ENCODE measurements around the gene ITSN2.

ITSN2 gene

GRCh38 chr2:24392542-24393059 is 32.3 kb upstream of the ITSN2 start:
- Histone ChIP-seq H3K27me3 (ENCODE audit: control insufficient read depth, insufficient read depth, low read length) (no peaks in the 10 kb centered on the region), H3K4me1 (ENCODE audit: control insufficient read depth, insufficient read depth, low read length) (no peaks in the 10 kb centered on the region), H3K27ac (ENCODE audit: low read depth, low read length) (no peak overlapping the region), H3K9ac (ENCODE audit: low read length) (no peak overlapping the region), H3K4me3 (ENCODE audit: low read depth, low read length) (no peak overlapping the region), H3K9me3 (ENCODE audit: control insufficient read depth, insufficient read depth, low read depth, low read length) (no peaks in the 10 kb centered on the region), H3K36me3 (ENCODE audit: control insufficient read depth, insufficient read depth, low read length) (no peaks in the 10 kb centered on the region)

DNA sequence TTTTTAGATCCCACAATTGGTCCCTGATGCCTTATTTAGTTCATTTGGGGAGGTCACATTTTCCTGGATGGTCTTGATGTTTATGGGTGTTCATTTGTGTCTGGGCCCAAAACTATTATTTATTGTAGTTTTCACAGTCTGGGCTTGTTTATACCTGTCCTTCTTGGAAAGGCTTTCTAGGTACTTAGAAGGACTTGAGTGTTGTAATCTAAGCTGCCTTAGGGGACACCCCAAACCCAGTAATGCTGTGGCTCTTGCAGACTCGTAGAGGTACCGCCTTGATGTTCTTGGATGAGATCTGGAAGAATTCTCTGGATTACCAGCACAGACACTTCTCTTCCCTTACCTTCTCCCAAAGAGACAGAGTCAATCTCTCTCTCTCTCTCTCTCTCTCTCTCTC is 25.0 kb upstream of the ITSN2 start:
- no peaks in the 10 kb centered on the region for H3K36me3 ChIP-seq (ENCODE audit: control insufficient read depth, insufficient read depth, low read length)
- H3K4me3 ChIP-seq (ENCODE audit: low read depth, low read length) = no peak overlapping the region
- no peak overlapping the region for H3K9ac ChIP-seq (ENCODE audit: low read length)
- H3K27me3 ChIP-seq (ENCODE audit: control insufficient read depth, insufficient read depth, low read length) = no peaks in the 10 kb centered on the region
- no peaks in the 10 kb centered on the region for H3K9me3 ChIP-seq (ENCODE audit: control insufficient read depth, insufficient read depth, low read depth, low read length)
- peaks cover 5% of the 10 kb centered on the region; the same call in 1 of the 2 replicates for H3K4me1 ChIP-seq (ENCODE audit: control insufficient read depth, insufficient read depth, low read length)
- H3K27ac ChIP-seq (ENCODE audit: low read depth, low read length) = no peak overlapping the region

- no peak overlapping the region for H3K27ac ChIP-seq (ENCODE audit: low read depth, low read length)
- H3K27me3 ChIP-seq (ENCODE audit: control insufficient read depth, insufficient read depth, low read length) = no peaks in the 10 kb centered on the region
- no peaks in the 10 kb centered on the region for H3K36me3 ChIP-seq (ENCODE audit: control insufficient read depth, insufficient read depth, low read length)
- H3K4me3 ChIP-seq (ENCODE audit: low read depth, low read length) = no peak overlapping the region
- H3K4me1 ChIP-seq (ENCODE audit: control insufficient read depth, insufficient read depth, low read length) = peaks cover 5% of the 10 kb centered on the region; the same call in 1 of the 2 replicates
- H3K9me3 ChIP-seq (ENCODE audit: control insufficient read depth, insufficient read depth, low read depth, low read length) = no peaks in the 10 kb centered on the region
- H3K9ac ChIP-seq (ENCODE audit: low read length) = no peak overlapping the region
These were observed 22.2 kb upstream of the ITSN2 start for GRCh38 chr2:24382363-24383073.

GRCh38 chr2:24380820-24381219 is 20.5 kb upstream of the ITSN2 start:
- H3K4me3 ChIP-seq (ENCODE audit: low read depth, low read length) = no peak overlapping the region
- H3K27ac ChIP-seq (ENCODE audit: low read depth, low read length) = no peak overlapping the region
- H3K9me3 ChIP-seq (ENCODE audit: control insufficient read depth, insufficient read depth, low read depth, low read length) = no peaks in the 10 kb centered on the region
- no peaks in the 10 kb centered on the region for H3K36me3 ChIP-seq (ENCODE audit: control insufficient read depth, insufficient read depth, low read length)
- no peak overlapping the region for H3K9ac ChIP-seq (ENCODE audit: low read length)
- no peaks in the 10 kb centered on the region for H3K27me3 ChIP-seq (ENCODE audit: control insufficient read depth, insufficient read depth, low read length)
- peaks cover 5% of the 10 kb centered on the region; the same call in 1 of the 2 replicates for H3K4me1 ChIP-seq (ENCODE audit: control insufficient read depth, insufficient read depth, low read length)

DNA sequence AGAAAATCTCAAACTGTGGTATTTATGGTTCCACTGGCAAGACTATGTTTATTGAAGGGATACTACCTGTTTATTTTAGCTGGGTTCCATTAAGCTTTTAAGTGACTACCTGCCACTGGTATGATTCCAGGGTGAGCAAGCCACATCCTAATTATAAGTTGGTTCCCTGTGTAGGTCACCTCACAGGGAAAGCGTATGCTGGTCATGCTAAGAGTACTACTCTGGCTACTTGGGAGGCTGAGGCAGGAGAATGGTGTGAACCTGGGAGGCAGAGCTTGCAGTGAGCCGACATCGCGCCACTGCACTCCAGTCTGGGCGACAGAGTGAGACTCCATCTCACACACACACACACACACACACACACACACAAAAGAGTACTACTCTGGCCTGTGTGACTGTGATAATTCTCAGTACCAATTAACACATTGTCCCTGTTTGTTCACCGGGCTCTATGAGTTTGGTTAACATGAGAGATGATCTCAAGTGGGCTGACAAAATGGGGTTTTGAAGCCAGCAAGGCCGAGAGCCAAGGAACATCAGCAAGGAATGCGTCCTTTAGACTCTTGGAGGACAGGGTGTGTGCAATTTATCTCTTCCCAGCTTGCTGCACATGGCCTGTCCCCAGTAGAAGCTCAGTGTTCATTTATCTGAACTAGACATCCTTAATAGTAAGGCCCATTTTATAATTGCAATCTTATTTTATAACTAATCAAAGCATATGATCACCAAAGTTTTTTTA is 15.2 kb upstream of the ITSN2 start:
- H3K9ac ChIP-seq (ENCODE audit: low read length) = no peak overlapping the region
- no peaks in the 10 kb centered on the region for H3K27me3 ChIP-seq (ENCODE audit: control insufficient read depth, insufficient read depth, low read length)
- no peaks in the 10 kb centered on the region for H3K36me3 ChIP-seq (ENCODE audit: control insufficient read depth, insufficient read depth, low read length)
- H3K27ac ChIP-seq (ENCODE audit: low read depth, low read length) = no peak overlapping the region
- no peaks in the 10 kb centered on the region for H3K9me3 ChIP-seq (ENCODE audit: control insufficient read depth, insufficient read depth, low read depth, low read length)
- no peak overlapping the region for H3K4me3 ChIP-seq (ENCODE audit: low read depth, low read length)
- no peaks in the 10 kb centered on the region for H3K4me1 ChIP-seq (ENCODE audit: control insufficient read depth, insufficient read depth, low read length)

DNA sequence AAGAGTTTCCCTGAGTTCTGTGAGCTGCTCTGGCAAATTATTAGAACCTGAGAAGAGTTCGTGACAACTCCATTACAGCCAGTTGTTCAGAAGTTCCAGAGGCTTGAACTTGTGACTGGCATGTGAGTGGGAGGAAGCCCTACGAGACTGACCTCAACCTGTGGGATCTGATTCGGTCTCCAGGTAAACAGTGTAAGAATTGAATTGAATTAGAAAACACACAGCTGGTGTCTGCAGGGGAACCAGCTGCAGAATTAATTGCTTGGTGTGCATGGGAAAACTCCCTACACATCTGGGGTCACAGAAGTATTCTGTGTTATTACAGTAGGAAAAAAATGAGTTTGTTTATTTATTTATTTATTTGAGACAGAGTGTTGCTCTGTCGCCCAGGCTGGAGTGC is 14.0 kb upstream of the ITSN2 start:
- Histone ChIP-seq H3K36me3 (ENCODE audit: control insufficient read depth, insufficient read depth, low read length) (no peaks in the 10 kb centered on the region), H3K9ac (ENCODE audit: low read length) (no peak overlapping the region), H3K9me3 (ENCODE audit: control insufficient read depth, insufficient read depth, low read depth, low read length) (no peaks in the 10 kb centered on the region), H3K4me3 (ENCODE audit: low read depth, low read length) (no peak overlapping the region), H3K27me3 (ENCODE audit: control insufficient read depth, insufficient read depth, low read length) (no peaks in the 10 kb centered on the region), H3K4me1 (ENCODE audit: control insufficient read depth, insufficient read depth, low read length) (no peaks in the 10 kb centered on the region), H3K27ac (ENCODE audit: low read depth, low read length) (no peak overlapping the region)

DNA sequence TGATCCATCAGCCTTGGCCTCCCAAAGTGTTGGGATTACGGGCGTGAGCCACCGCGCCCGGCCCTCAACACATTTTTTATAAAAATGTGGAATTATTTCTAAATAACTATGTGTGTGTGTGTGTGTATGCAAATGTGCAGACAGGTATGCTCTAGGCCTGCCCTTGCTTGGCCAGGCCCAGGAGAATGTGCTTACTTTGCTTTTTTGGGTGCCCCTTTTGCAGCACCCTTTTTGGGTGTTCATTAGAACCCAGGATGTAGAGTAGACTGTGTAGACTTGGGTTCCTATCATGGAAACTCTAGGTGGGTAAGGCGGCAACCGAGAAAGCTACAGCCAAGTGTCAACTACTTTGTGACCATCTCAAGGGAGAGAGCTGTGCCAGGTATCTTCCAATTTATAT is 11.7 kb upstream of the ITSN2 start:
- no peak overlapping the region for H3K9ac ChIP-seq (ENCODE audit: low read length)
- no peaks in the 10 kb centered on the region for H3K9me3 ChIP-seq (ENCODE audit: control insufficient read depth, insufficient read depth, low read depth, low read length)
- H3K36me3 ChIP-seq (ENCODE audit: control insufficient read depth, insufficient read depth, low read length) = no peaks in the 10 kb centered on the region
- no peak overlapping the region for H3K27ac ChIP-seq (ENCODE audit: low read depth, low read length)
- H3K4me1 ChIP-seq (ENCODE audit: control insufficient read depth, insufficient read depth, low read length) = no peaks in the 10 kb centered on the region
- no peak overlapping the region for H3K4me3 ChIP-seq (ENCODE audit: low read depth, low read length)
- H3K27me3 ChIP-seq (ENCODE audit: control insufficient read depth, insufficient read depth, low read length) = no peaks in the 10 kb centered on the region

DNA sequence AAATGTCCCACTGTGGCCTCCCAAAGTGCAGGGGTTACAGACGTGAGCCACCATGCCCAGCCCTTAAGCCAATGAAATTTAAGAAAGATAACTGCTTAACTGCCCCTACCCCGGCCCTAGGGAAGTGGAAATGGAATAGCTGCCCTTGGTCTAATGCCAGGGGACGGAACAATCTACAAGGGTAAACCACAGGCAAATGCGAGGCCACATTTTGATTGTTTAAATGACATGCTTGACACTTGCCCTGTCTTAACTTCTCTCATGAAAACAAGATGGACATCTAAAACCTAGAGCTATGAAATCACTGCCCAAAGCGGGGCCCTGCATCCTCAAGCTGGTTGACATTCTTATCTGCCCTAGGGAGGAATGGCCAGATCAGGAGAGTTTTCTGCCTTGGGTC is 5.5 kb upstream of the ITSN2 start:
- Histone ChIP-seq H3K27ac (ENCODE audit: low read depth, low read length) (no peak overlapping the region), H3K4me3 (ENCODE audit: low read depth, low read length) (no peak overlapping the region), H3K9ac (ENCODE audit: low read length) (no peak overlapping the region), H3K4me1 (ENCODE audit: control insufficient read depth, insufficient read depth, low read length) (peaks cover 5% of the 10 kb centered on the region), H3K9me3 (ENCODE audit: control insufficient read depth, insufficient read depth, low read depth, low read length) (no peaks in the 10 kb centered on the region), H3K36me3 (ENCODE audit: control insufficient read depth, insufficient read depth, low read length) (no peaks in the 10 kb centered on the region), H3K27me3 (ENCODE audit: control insufficient read depth, insufficient read depth, low read length) (no peaks in the 10 kb centered on the region; the same call in 1 of the 2 replicates)

DNA sequence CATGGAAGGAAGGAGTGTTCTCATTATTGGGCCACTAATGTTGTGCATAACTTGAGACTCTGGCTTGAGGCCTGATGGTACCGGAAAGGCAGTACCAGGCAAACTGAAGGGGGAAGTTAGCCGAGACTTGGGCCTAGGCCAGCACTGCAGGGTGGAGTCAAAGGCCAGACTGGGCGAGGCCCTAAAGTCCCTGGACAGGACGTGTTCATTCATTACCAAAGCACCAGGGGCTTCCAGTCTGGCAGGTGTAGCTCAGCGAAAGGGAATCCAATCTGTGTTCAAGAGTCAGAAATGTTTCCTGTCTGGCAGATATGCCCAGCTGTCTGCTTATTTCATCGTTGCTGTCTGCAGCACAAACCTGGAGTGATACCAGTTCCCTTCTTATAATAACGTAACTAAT is 4.7 kb upstream of the ITSN2 start:
- H3K27ac ChIP-seq (ENCODE audit: low read depth, low read length) = no peak overlapping the region
- no peak overlapping the region for H3K9ac ChIP-seq (ENCODE audit: low read length)
- H3K36me3 ChIP-seq (ENCODE audit: control insufficient read depth, insufficient read depth, low read length) = no peaks in the 10 kb centered on the region
- no peaks in the 10 kb centered on the region for H3K9me3 ChIP-seq (ENCODE audit: control insufficient read depth, insufficient read depth, low read depth, low read length)
- H3K4me3 ChIP-seq (ENCODE audit: low read depth, low read length) = no peak overlapping the region
- peaks cover 6% of the 10 kb centered on the region for H3K4me1 ChIP-seq (ENCODE audit: control insufficient read depth, insufficient read depth, low read length)
- H3K27me3 ChIP-seq (ENCODE audit: control insufficient read depth, insufficient read depth, low read length) = no peaks in the 10 kb centered on the region; the same call in 1 of the 2 replicates

GRCh38 chr2:24363301-24363700 is 3.0 kb upstream of the ITSN2 start:
- peaks cover 13% of the 10 kb centered on the region for H3K27me3 ChIP-seq (ENCODE audit: control insufficient read depth, insufficient read depth, low read length)
- no peaks in the 10 kb centered on the region for H3K36me3 ChIP-seq (ENCODE audit: control insufficient read depth, insufficient read depth, low read length)
- no peak overlapping the region for H3K4me3 ChIP-seq (ENCODE audit: low read depth, low read length)
- no peak overlapping the region for H3K27ac ChIP-seq (ENCODE audit: low read depth, low read length)
- peaks cover 13% of the 10 kb centered on the region for H3K4me1 ChIP-seq (ENCODE audit: control insufficient read depth, insufficient read depth, low read length)
- H3K9ac ChIP-seq (ENCODE audit: low read length) = no peak overlapping the region
- H3K9me3 ChIP-seq (ENCODE audit: control insufficient read depth, insufficient read depth, low read depth, low read length) = no peaks in the 10 kb centered on the region

DNA sequence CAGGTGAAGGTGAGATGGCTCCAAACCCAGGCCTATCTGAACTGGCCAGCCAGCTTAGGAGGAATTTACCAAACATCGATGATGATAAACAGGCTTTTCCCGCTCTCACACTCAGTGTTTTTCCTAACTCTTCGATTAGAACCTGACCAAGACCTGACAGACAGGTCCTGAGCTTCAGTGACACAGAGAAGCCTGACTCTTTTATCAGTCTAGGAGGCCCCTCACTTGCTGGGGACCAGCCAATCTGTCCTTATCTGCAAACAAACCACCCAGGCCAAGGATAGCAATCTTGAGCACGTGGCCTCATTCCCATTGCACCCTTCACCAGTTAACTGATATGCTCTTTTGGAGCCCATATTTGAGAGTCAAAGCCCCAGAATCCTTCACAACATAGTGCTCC is 1.9 kb upstream of the ITSN2 start:
- Histone ChIP-seq H3K4me3 (ENCODE audit: low read depth, low read length) (no peak overlapping the region), H3K9me3 (ENCODE audit: control insufficient read depth, insufficient read depth, low read depth, low read length) (no peaks in the 10 kb centered on the region), H3K27me3 (ENCODE audit: control insufficient read depth, insufficient read depth, low read length) (peaks cover 13% of the 10 kb centered on the region), H3K4me1 (ENCODE audit: control insufficient read depth, insufficient read depth, low read length) (peaks cover 13% of the 10 kb centered on the region), H3K9ac (ENCODE audit: low read length) (no peak overlapping the region), H3K36me3 (ENCODE audit: control insufficient read depth, insufficient read depth, low read length) (no peaks in the 10 kb centered on the region), H3K27ac (ENCODE audit: low read depth, low read length) (no peak overlapping the region)

Data from HUES6 (cell line).